Fibroblast of lung (primary cell): ENCODE measurements around the gene BSND.

ENCODE experiments used
- CTCF ChIP-seq, 2 donors: IDR thresholded peaks in 1 of 2; conservative IDR thresholded peaks in 1 of 2; 1 replicate in 1 of 2; 2 replicates in 1 of 2; pipeline ENCODE4 v1.5.1; 2011 to 2012; ENCODE audit warnings: low read length in 2 of 2, control low read depth in 1 of 2, inconsistent platforms in 1 of 2, low read depth in 1 of 2, mild to moderate bottlenecking in 1 of 2
- EZH2 ChIP-seq: IDR thresholded peaks from 2 replicates; pipeline ENCODE4 v1.5.1; 2012; ENCODE audit warnings: low read length, control low read depth, mild to moderate bottlenecking; ENCODE audit errors: missing control alignments

DNA sequence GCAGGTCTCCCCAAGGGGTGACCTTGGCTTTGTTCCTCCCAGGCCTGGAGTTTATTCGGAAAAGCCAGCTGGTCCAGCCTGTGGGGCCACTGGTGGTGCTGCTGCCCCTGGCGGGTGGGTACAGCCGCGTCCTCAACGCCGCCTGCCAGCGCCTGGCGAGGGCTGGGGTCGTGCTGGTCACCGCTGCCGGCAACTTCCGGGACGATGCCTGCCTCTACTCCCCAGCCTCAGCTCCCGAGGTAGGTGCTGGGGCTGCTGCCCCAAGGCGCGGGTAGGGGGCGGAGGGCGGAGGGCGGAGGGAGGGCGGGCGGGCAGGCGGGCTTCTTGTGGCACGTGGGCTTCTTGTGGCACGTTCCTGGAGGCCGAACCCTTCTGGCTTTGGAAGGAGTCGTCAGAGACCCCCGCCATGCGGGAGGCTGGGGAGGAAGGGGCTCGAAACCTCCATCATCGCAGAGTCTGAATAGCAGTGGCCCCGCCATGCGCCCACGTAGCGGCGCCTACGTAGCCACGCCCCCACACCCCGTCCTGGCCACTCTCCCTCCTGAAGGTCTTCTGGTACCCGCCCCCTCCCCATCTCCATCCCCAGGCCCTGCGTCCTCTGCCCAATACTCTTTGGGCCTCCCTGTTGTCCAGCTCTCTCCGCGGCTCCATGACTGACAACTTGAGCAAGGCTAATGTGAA lies 57.4 kb downstream of the BSND start:
- TF ChIP-seq CTCF (conservative IDR thresholded peaks at IDR 0.05 in 1 of 2, IDR thresholded peaks at IDR 0.05 in 1 of 2; ENCODE audit: low read depth in 1 of 2, low read length in 2 of 2), result no peak
- TF ChIP-seq EZH2, result no peak
